Thoracic aorta (tissue), 2 donors: Measurements from ENCODE around the gene NPC1. TPM values are rescaled to one million over a fixed set of nuclear protein-coding genes. Genes with fewer than 3 reads are reported as not detected.

Experiments used
- ATAC-seq: fragments of 150-250 bp; one replicate; pipeline ENCODE4 v1.8.0; 2017; ENCODE audit warnings: low read depth; ENCODE audit not compliant: insufficient number of reproducible peaks, low FRiP score
- DNase-seq: peaks from one replicate; pipeline ENCODE4 v3.0.0-alpha.2; 2020; ENCODE audit warnings: low spot score
- H3K27ac ChIP-seq, 2 donors: fragments of 200-600 bp; sonication (generic); 1 replicate in 1 of 2; 2 replicates in 1 of 2; pipeline ENCODE4 v1.5.1; 2016; ENCODE audit warnings: mild to moderate bottlenecking in 2 of 2, moderate library complexity in 2 of 2
- H3K27me3 ChIP-seq: fragments of 200-600 bp; sonication (generic); replicated peaks from 2 replicates; pipeline ENCODE4 v1.6.0; 2016; ENCODE audit warnings: mild to moderate bottlenecking; ENCODE audit not compliant: insufficient read depth
- H3K36me3 ChIP-seq: fragments of 200-600 bp; sonication (generic); one replicate; pipeline ENCODE4 v1.5.1; 2016
- H3K4me1 ChIP-seq, 2 donors: fragments of 200-600 bp; sonication (generic); 1 replicate in 1 of 2; 2 replicates in 1 of 2; pipeline versions ENCODE4 v1.5.1 to v1.6.0; 2016; ENCODE audit warnings: low read depth in 2 of 2, mild to moderate bottlenecking in 1 of 2; ENCODE audit not compliant: control insufficient read depth in 1 of 2
- H3K4me3 ChIP-seq: fragments of 200-600 bp; sonication (generic); 2 replicates; pipeline ENCODE4 v1.5.1; 2016; ENCODE audit warnings: mild to moderate bottlenecking
- H3K9me3 ChIP-seq: fragments of 200-600 bp; sonication (generic); 2 replicates; pipeline ENCODE4 v1.5.1; 2016
- total RNA-seq, 2 donors: library from RNA; depleted of rRNA; stranded (reverse); fragments of >200 nt; gene quantifications; one replicate each; pipeline versions ENCODE4 v1.1.0 to v1.2.3, GENCODE V29; 2016
- TF ChIP-seq, protein P1 (sequence below): fragments of 200-600 bp; sonication (generic); IDR thresholded peaks from one replicate; pipeline ENCODE4 v1.5.1; 2019; ENCODE audit warnings: antibody characterized with exemption

The NPC1 gene
- total RNA-seq, 2 donors from 2014 or later, result 85.6 to 96.7 TPM

DNA sequence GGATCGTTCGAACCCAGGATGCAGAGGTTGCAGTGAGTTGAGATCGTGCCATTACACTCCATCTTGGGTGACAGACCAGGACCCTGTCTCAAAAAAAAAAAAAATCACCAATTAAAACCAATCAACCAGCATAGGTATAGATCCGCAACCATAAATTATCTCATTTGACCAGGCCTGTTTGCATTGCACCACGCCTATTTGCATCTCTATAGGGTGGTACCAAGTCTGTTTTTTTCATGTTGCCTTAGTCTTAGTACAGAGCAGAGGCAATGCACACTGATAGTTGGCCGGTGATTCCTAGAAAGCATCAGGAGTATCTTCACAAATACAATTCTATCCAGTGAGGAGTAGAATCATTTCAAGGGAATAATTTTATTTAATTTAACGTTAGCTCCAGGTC is 9.3 kb upstream of the NPC1 start:
- DNase-seq, result no peak
- ATAC-seq, result no peak
- Histone ChIP-seq H3K27me3 (no peaks in the 10 kb centered on the region), H3K4me3 (no peak overlapping the region), H3K27ac (no peak overlapping the region), H3K36me3 (no peaks in the 10 kb centered on the region), H3K9me3 (no peaks in the 10 kb centered on the region), H3K4me1 (no peaks in the 10 kb centered on the region)
- TF ChIP-seq, protein P1, sequence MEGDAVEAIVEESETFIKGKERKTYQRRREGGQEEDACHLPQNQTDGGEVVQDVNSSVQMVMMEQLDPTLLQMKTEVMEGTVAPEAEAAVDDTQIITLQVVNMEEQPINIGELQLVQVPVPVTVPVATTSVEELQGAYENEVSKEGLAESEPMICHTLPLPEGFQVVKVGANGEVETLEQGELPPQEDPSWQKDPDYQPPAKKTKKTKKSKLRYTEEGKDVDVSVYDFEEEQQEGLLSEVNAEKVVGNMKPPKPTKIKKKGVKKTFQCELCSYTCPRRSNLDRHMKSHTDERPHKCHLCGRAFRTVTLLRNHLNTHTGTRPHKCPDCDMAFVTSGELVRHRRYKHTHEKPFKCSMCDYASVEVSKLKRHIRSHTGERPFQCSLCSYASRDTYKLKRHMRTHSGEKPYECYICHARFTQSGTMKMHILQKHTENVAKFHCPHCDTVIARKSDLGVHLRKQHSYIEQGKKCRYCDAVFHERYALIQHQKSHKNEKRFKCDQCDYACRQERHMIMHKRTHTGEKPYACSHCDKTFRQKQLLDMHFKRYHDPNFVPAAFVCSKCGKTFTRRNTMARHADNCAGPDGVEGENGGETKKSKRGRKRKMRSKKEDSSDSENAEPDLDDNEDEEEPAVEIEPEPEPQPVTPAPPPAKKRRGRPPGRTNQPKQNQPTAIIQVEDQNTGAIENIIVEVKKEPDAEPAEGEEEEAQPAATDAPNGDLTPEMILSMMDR, result no peak

- ATAC-seq (no peak), DNase-seq (no peak)
- Histone ChIP-seq H3K27me3 (no peaks in the 10 kb centered on the region), H3K4me3 (no peak overlapping the region), H3K36me3 (no peaks in the 10 kb centered on the region), H3K27ac (no peak overlapping the region), H3K4me1 (no peaks in the 10 kb centered on the region), H3K9me3 (no peaks in the 10 kb centered on the region)
- TF ChIP-seq, protein P1, result no peak
Measured at GRCh38 chr18:23593720-23594119, 7.4 kb upstream of the NPC1 start.

DNA sequence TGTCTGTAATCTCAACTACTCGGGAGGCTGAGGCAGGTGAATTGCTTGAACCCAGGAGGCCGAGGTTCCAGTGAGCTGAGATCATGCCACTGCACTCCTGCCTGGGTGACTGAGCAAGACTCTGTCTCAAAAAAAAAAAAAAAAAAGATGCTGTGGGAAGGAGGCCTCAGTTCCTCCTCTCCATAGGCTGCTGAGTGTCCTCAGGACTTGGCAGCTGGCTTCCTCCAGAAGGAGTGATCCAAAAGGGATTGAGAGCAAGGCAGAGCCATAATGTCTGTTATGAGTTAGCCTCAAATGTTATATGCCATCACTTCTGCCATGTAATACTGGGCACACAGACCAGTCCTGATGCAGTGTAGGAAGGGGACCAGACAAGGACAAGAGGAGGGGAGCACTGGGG is 6.6 kb upstream of the NPC1 start:
- no peaks in the 10 kb centered on the region for H3K4me1 ChIP-seq
- no peaks in the 10 kb centered on the region for H3K9me3 ChIP-seq
- H3K4me3 ChIP-seq, result no peak overlapping the region
- no peaks in the 10 kb centered on the region for H3K27me3 ChIP-seq
- no peak overlapping the region for H3K27ac ChIP-seq
- no peaks in the 10 kb centered on the region for H3K36me3 ChIP-seq
- no peak for ATAC-seq
- no peak for DNase-seq
- TF ChIP-seq, protein P1, result no peak

GRCh38 chr18:23591011-23591410 is 4.7 kb upstream of the NPC1 start:
- Histone ChIP-seq H3K4me3 (no peak overlapping the region), H3K27ac (no peak overlapping the region), H3K4me1 (peaks cover 0 to 5% of the 10 kb centered on the region in 2 donors), H3K27me3 (no peaks in the 10 kb centered on the region), H3K36me3 (no peaks in the 10 kb centered on the region), H3K9me3 (no peaks in the 10 kb centered on the region)
- DNase-seq (no peak), ATAC-seq (no peak)
- TF ChIP-seq, protein P1, result no peak

GRCh38 chr18:23588836-23589560 is 2.7 kb upstream of the NPC1 start:
- peaks cover 14 to 24% of the 10 kb centered on the region in 2 donors for H3K4me1 ChIP-seq
- no peak overlapping the region for H3K27ac ChIP-seq
- H3K4me3 ChIP-seq, result no peak overlapping the region
- TF ChIP-seq, protein P1, result no peak
- H3K36me3 ChIP-seq, result no peaks in the 10 kb centered on the region
- H3K9me3 ChIP-seq, result no peaks in the 10 kb centered on the region
- DNase-seq (no peak), ATAC-seq (no peak)
- H3K27me3 ChIP-seq, result no peaks in the 10 kb centered on the region
